Gastrocnemius medialis (tissue), 4 donors: ENCODE results near the gene GTF3C5. TPM values are rescaled to one million over a fixed set of nuclear protein-coding genes. Genes with fewer than 3 reads are reported as not detected.
"Not testable (repeated sequence)": the region's sequence is repeated elsewhere in the genome, so short reads cannot be mapped to it uniquely, and the experiment has no call there.

ENCODE experiments used
- ATAC-seq, 2 donors: fragments of 150-250 bp; one replicate each; pipeline ENCODE4 v1.9.1; 2016
- DNase-seq, 2 donors: peaks; one replicate each; pipeline ENCODE4 v3.0.0-alpha.2; 2019
- H3K27ac ChIP-seq, 4 donors: fragments of 200-600 bp; sonication (generic); 1 replicate in 1 of 4; 2 replicates in 3 of 4; pipeline ENCODE4 v1.5.1; 2016 to 2018; ENCODE audit warnings: mild to moderate bottlenecking in 2 of 4, moderate library complexity in 1 of 4
- H3K27me3 ChIP-seq, 3 donors: fragments of 200-600 bp; sonication (generic) in 2 of 3; 1 replicate in 1 of 3; 2 replicates in 2 of 3; pipeline versions ENCODE4 v1.5.1 to v1.6.0; 2016 to 2019; ENCODE audit warnings: mild to moderate bottlenecking in 1 of 3, moderate library complexity in 1 of 3
- H3K36me3 ChIP-seq, 2 donors: fragments of 200-600 bp; sonication (generic) in 1 of 2; one replicate each; pipeline ENCODE4 v1.5.1; 2017 to 2018
- H3K4me1 ChIP-seq, 2 donors: fragments of 200-600 bp; sonication (generic) in 1 of 2; one replicate each; pipeline ENCODE4 v1.5.1; 2016 to 2017; ENCODE audit warnings: mild to moderate bottlenecking in 2 of 2
- H3K4me3 ChIP-seq, 4 donors: fragments of 200-600 bp; sonication (generic) in 3 of 4; 1 replicate in 1 of 4; 2 replicates in 3 of 4; pipeline ENCODE4 v1.5.1; 2016 to 2019; ENCODE audit warnings: mild to moderate bottlenecking in 2 of 4
- H3K9me3 ChIP-seq, 3 donors: fragments of 200-600 bp; sonication (generic) in 2 of 3; 1 replicate in 1 of 3; 2 replicates in 2 of 3; pipeline ENCODE4 v1.5.1; 2016 to 2019
- CTCF ChIP-seq, 5 experiments: fragments of 450-650 bp in 3 of 5; fragments of 200-600 bp in 2 of 5; sonication (generic) in 2 of 5; IDR thresholded peaks in 4 of 5; conservative IDR thresholded peaks in 1 of 5; 1 replicate in 4 of 5; 2 replicates in 1 of 5; pipeline ENCODE4 v1.5.1; 2016 to 2019; ENCODE audit warnings: antibody characterized with exemption in 5 of 5, mild to moderate bottlenecking in 3 of 5, moderate library complexity in 3 of 5
- POLR2A ChIP-seq, 2 donors: fragments of 450-650 bp; IDR thresholded peaks; one replicate each; pipeline ENCODE4 v1.6.1; 2017; ENCODE audit warnings: antibody characterized with exemption in 2 of 2, mild to moderate bottlenecking in 2 of 2, moderate library complexity in 2 of 2
- in situ Hi-C, 4 donors: fragments of 200-750 bp; cut with MboI; loops; one replicate each; pipeline versions ENCODE4 v1.15.0 to v1.8.0; 2017; ENCODE audit warnings: low sequenced_read_pairs in 4 of 4
- intact Hi-C: fragments of 100-400 bp; cut with DNase I; formaldehyde crosslinking; loops from one replicate; pipeline ENCODE4 v1.15.1; 2023; ENCODE audit warnings: low total_unique reads
- total RNA-seq, 4 donors: library from RNA; depleted of rRNA; stranded (reverse); fragments of >200 nt; gene quantifications; one replicate each; pipeline versions ENCODE4 v1.1.0 to v1.2.3, GENCODE V29; 2016

Gene GTF3C5
- total RNA-seq, 4 donors from 2014 or later = 48.1 to 55.3 (median 51.5) TPM

GRCh38 chr9:133058550-133059320 is 27.9 kb downstream of the GTF3C5 start:
- intact Hi-C loops (no loop called here), in situ Hi-C loops (no loop called here)
- Histone ChIP-seq H3K4me1 (peaks cover 15 to 17% of the 10 kb centered on the region in 2 donors), H3K27me3 (no peaks in the 10 kb centered on the region), H3K36me3 (peaks cover 0 to 44% of the 10 kb centered on the region in 2 donors), H3K4me3 (no peak overlapping the region), H3K27ac (no peak overlapping the region), H3K9me3 (no peaks in the 10 kb centered on the region)
- DNase-seq (no peak), ATAC-seq (no peak)
- TF ChIP-seq POLR2A (IDR thresholded peaks at IDR 0.05) (no peak), CTCF (IDR thresholded peaks at IDR 0.05 in 4 of 5, conservative IDR thresholded peaks at IDR 0.05 in 1 of 5) (no peak)

GRCh38 chr9:133059623-133060022 is 28.8 kb downstream of the GTF3C5 start:
- Histone ChIP-seq H3K4me1 (peaks cover 9 to 11% of the 10 kb centered on the region in 2 donors), H3K9me3 (no peaks in the 10 kb centered on the region), H3K36me3 (peaks cover 0 to 36% of the 10 kb centered on the region in 2 donors), H3K4me3 (no peak overlapping the region), H3K27me3 (no peaks in the 10 kb centered on the region), H3K27ac (no peak overlapping the region)
- DNase-seq (no peak), ATAC-seq (no peak)
- intact Hi-C loops (no loop called here), in situ Hi-C loops (no loop called here)
- TF ChIP-seq POLR2A (IDR thresholded peaks at IDR 0.05) (no peak), CTCF (IDR thresholded peaks at IDR 0.05 in 4 of 5, conservative IDR thresholded peaks at IDR 0.05 in 1 of 5) (no peak)

- in situ Hi-C loops = no loop called here
- H3K27ac ChIP-seq = no peak overlapping the region
- TF ChIP-seq POLR2A (IDR thresholded peaks at IDR 0.05) = no peak
- TF ChIP-seq CTCF (IDR thresholded peaks at IDR 0.05 in 4 of 5, conservative IDR thresholded peaks at IDR 0.05 in 1 of 5) = no peak
- no peaks in the 10 kb centered on the region for H3K9me3 ChIP-seq
- H3K27me3 ChIP-seq = no peaks in the 10 kb centered on the region
- DNase-seq (no peak), ATAC-seq (no peak)
- intact Hi-C loops = no loop called here
- peaks cover 0 to 36% of the 10 kb centered on the region in 2 donors for H3K36me3 ChIP-seq
- H3K4me1 ChIP-seq = peaks cover under 1 to 3% of the 10 kb centered on the region in 2 donors
- H3K4me3 ChIP-seq = no peak overlapping the region
Measured at GRCh38 chr9:133060417-133060841, 29.6 kb downstream of the GTF3C5 start.

DNA sequence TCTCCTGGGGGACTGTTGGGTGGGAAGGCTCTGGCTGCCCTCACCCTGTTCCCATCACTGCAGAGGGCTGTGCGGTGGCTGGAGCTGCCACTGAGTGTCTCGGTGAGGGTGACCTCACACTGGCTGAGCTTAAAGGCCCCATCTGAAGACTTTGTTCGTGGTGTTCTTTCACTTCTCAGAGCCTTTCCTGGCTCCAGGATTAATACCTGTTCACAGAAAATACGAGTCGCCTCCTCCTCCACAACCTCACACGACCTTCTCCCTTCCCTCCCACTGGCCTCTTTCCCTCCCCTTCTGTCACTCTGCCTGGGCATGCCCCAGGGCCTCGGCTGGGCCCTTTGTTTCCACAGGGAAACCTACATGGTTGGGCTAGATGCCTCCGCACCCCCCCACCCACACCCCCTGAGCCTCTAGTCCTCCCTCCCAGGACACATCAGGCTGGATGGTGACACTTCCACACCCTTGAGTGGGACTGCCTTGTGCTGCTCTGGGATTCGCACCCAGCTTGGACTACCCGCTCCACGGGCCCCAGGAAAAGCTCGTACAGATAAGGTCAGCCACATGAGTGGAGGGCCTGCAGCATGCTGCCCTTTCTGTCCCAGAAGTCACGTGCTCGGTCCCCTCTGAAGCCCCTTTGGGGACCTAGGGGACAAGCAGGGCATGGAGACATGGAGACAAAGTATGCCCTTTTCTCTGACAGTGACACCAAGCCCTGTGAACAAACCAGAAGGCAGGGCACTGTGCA is 30.4 kb downstream of the GTF3C5 start:
- H3K4me1 ChIP-seq, H3K27me3 ChIP-seq, DNase-seq, H3K9me3 ChIP-seq, intact Hi-C loops, ATAC-seq, H3K4me3 ChIP-seq, H3K27ac ChIP-seq, in situ Hi-C loops: not testable (repeated sequence)
- peaks cover 0 to 29% of the 10 kb centered on the region in 2 donors for H3K36me3 ChIP-seq

GRCh38 chr9:133061764-133062145 is 31.0 kb downstream of the GTF3C5 start, which contains the start of gene CEL:
CEL (plus strand) TSS chr9:133061981; CDS start chr9:133062003, 22 bp downstream.
- DNase-seq, ATAC-seq, H3K27ac ChIP-seq, H3K4me3 ChIP-seq, intact Hi-C loops, H3K4me1 ChIP-seq, H3K9me3 ChIP-seq, H3K27me3 ChIP-seq, in situ Hi-C loops: not testable (repeated sequence)
- peaks cover 0 to 23% of the 10 kb centered on the region in 2 donors for H3K36me3 ChIP-seq

DNA sequence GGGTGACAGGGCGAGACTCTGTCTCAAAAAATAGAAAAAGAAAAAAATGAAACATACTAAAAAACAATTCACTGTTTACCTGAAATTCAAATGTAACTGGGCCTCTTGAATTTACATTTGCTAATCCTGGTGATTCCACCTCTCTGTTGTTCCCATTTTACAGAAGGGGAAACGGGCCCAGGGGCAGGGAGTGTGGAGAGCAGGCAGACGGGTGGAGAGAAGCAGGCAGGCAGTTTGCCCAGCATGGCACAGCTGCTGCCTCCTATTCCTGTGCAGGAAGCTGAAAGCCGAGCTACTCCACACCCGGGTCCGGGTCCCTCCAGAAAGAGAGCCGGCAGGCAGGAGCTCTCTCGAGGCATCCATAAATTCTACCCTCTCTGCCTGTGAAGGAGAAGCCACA is 31.8 kb downstream of the GTF3C5 start:
- H3K27ac ChIP-seq, DNase-seq, in situ Hi-C loops, H3K4me3 ChIP-seq, H3K27me3 ChIP-seq, H3K9me3 ChIP-seq, intact Hi-C loops, H3K4me1 ChIP-seq, ATAC-seq: not testable (repeated sequence)
- peaks cover 0 to 15% of the 10 kb centered on the region in 2 donors for H3K36me3 ChIP-seq
